WTC11 (cell line): ENCODE data around the gene IGF2BP3. TPM values are rescaled to one million over a fixed set of nuclear protein-coding genes. Genes with fewer than 3 reads are reported as not detected.

Source experiments
- ATAC-seq: fragments of 200-7000 bp; cut with Tn5 transposase; 2 replicates; pipeline ENCODE4 v1.10.0; 2021; ENCODE audit warnings: mild to moderate bottlenecking, moderate library complexity
- CTCF ChIA-PET: fragments of 300-600 bp; sonication (Branson Sonifier 250); formaldehyde crosslinking; loops from one replicate; lab custom pipeline; 2021; ENCODE audit warnings: antibody characterized with exemption; lab: Charles Lee
- POLR2A ChIA-PET: fragments of 350-600 bp; sonication (Branson Sonifier 250); formaldehyde crosslinking; loops from one replicate; lab custom pipeline; 2021; ENCODE audit warnings: antibody characterized with exemption; lab: Charles Lee
- DNase-seq: peaks from one replicate; pipeline ENCODE4 v3.0.0; 2021; ENCODE audit warnings: low spot score
- H3K27ac Mint-ChIP-seq: 2 replicates; pipeline ENCODE4 v1.8.0; 2021; ENCODE audit warnings: mixed read lengths
- H3K27me3 Mint-ChIP-seq: 2 replicates; pipeline ENCODE4 v1.8.0; 2021; ENCODE audit warnings: low read depth, mild to moderate bottlenecking, moderate library complexity, mixed read lengths
- H3K36me3 Mint-ChIP-seq: 2 replicates; pipeline ENCODE4 v1.8.0; 2021; ENCODE audit warnings: mixed read lengths
- H3K4me1 Mint-ChIP-seq: 2 replicates; pipeline ENCODE4 v1.8.0; 2022; ENCODE audit warnings: mixed read lengths
- H3K4me3 Mint-ChIP-seq: 2 replicates; pipeline ENCODE4 v1.8.0; 2021; ENCODE audit warnings: mild to moderate bottlenecking, moderate library complexity, mixed read lengths
- H3K9me3 Mint-ChIP-seq: 2 replicates; pipeline ENCODE4 v1.8.0; 2021; ENCODE audit warnings: mixed read lengths
- AFF4 ChIP-seq: sonication (generic); formaldehyde crosslinking; IDR thresholded peaks from 2 replicates; pipeline ENCODE4 v1.8.1; 2023; ENCODE audit warnings: mild to moderate bottlenecking, missing genetic modification reagents, borderline replicate concordance
- FOXJ3 ChIP-seq: sonication (generic); formaldehyde crosslinking; IDR thresholded peaks from 2 replicates; pipeline ENCODE4 v1.9.0; 2021; ENCODE audit warnings: missing genetic modification reagents, mild to moderate bottlenecking, borderline replicate concordance
- FOXP4 ChIP-seq: sonication (generic); formaldehyde crosslinking; IDR thresholded peaks from 2 replicates; pipeline ENCODE4 v1.8.0; 2022; ENCODE audit warnings: mild to moderate bottlenecking, missing genetic modification reagents
- IRF1 ChIP-seq: sonication (generic); formaldehyde crosslinking; IDR thresholded peaks from 2 replicates; pipeline ENCODE4 v1.8.0; 2023; ENCODE audit warnings: missing genetic modification reagents
- IRF2 ChIP-seq: sonication (generic); formaldehyde crosslinking; IDR thresholded peaks from 2 replicates; pipeline ENCODE4 v1.8.0; 2022; ENCODE audit warnings: low read depth, missing genetic modification reagents, borderline replicate concordance
- MXD4 ChIP-seq: fragments of 250-450 bp; sonication (Bioruptor Pico); IDR thresholded peaks from 2 replicates; pipeline ENCODE4 v1.8.0; 2021; ENCODE audit warnings: mild to moderate bottlenecking, moderate library complexity, borderline replicate concordance
- NR2C2 ChIP-seq: sonication (generic); formaldehyde crosslinking; IDR thresholded peaks from 2 replicates; pipeline ENCODE4 v1.8.0; 2022; ENCODE audit warnings: mild to moderate bottlenecking, missing genetic modification reagents
- NR3C1 ChIP-seq: sonication (generic); formaldehyde crosslinking; conservative IDR thresholded peaks from 2 replicates; pipeline ENCODE4 v1.8.1; 2023; ENCODE audit warnings: low read depth, mild to moderate bottlenecking, missing genetic modification reagents
- RORB ChIP-seq: fragments of 250-450 bp; sonication (Bioruptor Pico); IDR thresholded peaks from 2 replicates; pipeline ENCODE4 v1.9.0; 2021; ENCODE audit warnings: mild to moderate bottlenecking
- TEAD1 ChIP-seq: sonication (generic); formaldehyde crosslinking; IDR thresholded peaks from 2 replicates; pipeline ENCODE4 v1.8.0; 2022; ENCODE audit warnings: mild to moderate bottlenecking, missing genetic modification reagents
- ZNF121 ChIP-seq: sonication (generic); formaldehyde crosslinking; IDR thresholded peaks from 2 replicates; pipeline ENCODE4 v1.8.0; 2023; ENCODE audit warnings: missing genetic modification reagents
- ZNF138 ChIP-seq: sonication (generic); formaldehyde crosslinking; conservative IDR thresholded peaks from 2 replicates; pipeline ENCODE4 v1.8.1; 2022; ENCODE audit warnings: mild to moderate bottlenecking, moderate library complexity, missing genetic modification reagents
- ZNF232 ChIP-seq: sonication (generic); formaldehyde crosslinking; IDR thresholded peaks from 2 replicates; pipeline ENCODE4 v1.8.0; 2022; ENCODE audit warnings: mild to moderate bottlenecking, missing genetic modification reagents
- total RNA-seq: library from RNA; stranded (reverse); gene quantifications from 3 replicates; pipeline ENCODE4 v1.2.3, GENCODE V29; 2021
- TF ChIP-seq, protein P1 (sequence below): sonication (generic); formaldehyde crosslinking; IDR thresholded peaks from 2 replicates; pipeline ENCODE4 v1.8.1; 2023; ENCODE audit warnings: mild to moderate bottlenecking, moderate library complexity, missing genetic modification reagents
- TF ChIP-seq, protein P2 (sequence below): sonication (generic); formaldehyde crosslinking; IDR thresholded peaks from 2 replicates; pipeline ENCODE4 v1.8.0; 2022; ENCODE audit warnings: mild to moderate bottlenecking, missing genetic modification reagents
- TF ChIP-seq, protein P3 (sequence below): fragments of 250-450 bp; sonication (Bioruptor Pico); conservative IDR thresholded peaks from 2 replicates; pipeline ENCODE4 v1.9.0; 2021; ENCODE audit warnings: mild to moderate bottlenecking

Gene IGF2BP3
- total RNA-seq, 1 experiment from 2014 or later, result 129 TPM

DNA sequence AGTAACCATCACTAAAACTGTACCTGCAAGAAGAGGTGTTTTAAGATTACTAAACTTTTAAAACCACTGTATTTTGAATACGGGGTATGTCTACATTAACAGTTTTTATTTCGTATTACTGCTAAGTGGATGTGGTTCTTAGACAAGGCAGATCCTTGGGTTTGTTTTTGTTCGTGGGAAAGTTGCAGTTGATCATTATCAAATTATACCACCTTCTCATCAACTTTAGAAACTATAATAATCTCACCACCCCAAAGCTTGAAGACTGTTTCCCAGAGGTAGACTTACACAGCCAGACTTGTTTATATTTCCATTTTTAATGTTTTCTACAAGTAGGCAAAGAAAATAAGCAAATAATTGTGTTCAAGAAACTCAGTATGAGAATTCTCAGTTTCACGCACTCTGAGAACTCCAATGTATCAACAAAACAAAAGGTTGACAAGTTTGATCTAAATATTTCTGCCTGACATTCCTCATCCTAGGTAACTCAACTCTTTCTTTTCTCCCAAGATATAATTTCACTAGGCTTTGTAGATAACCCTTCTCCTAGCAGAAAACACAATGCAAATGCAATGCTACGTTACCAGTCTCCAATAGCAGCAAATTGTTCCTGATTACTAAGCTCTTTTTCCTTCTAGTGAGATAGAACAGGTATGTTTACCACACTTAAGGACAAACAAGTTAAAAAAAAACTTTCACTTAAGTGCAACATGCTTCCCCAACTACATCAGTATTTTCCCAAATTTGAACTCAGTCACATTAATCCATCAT is 36.0 kb downstream of the IGF2BP3 start (continued):
- TF ChIP-seq AFF4 (CRISPR knock-in tag) (no peak), NR3C1 (CRISPR knock-in tag) (no peak)

DNA sequence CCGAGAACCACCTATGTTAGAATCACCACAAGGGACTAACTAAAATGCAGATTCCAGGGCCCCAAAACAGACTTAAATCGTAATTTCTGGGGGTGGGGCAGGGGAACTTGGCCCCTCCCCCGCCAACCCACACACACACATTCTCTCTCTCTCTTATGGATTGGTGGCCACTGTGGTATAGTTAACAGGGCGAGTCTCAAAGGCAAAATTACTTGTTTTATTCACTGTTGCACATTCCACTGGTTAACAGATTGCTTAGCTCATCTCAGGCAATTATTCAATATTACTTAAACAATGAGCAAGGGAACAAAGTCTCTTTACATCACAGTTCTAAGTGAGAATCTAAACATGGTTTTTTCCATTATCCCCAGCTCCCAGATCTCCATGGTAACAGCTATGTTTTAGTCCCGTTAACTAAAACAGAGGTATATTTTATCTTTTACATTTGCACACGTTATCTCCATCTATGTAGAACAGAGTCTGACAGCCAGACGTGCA is 38.5 kb downstream of the IGF2BP3 start:
- Mint-ChIP-seq H3K9me3 (no peaks in the 10 kb centered on the region), H3K27me3 (no peaks in the 10 kb centered on the region), H3K27ac (peak overlapping the region; percentile 90), H3K36me3 (no peaks in the 10 kb centered on the region), H3K4me1 (peaks cover 64% of the 10 kb centered on the region), H3K4me3 (no peak overlapping the region)
- TF ChIP-seq NR3C1 (CRISPR knock-in tag), result no peak
- no peak for TF ChIP-seq ZNF138 (CRISPR knock-in tag)
- no peak for TF ChIP-seq TEAD1 (CRISPR knock-in tag)
- TF ChIP-seq RORB (CRISPR knock-in tag), result no peak
- no peak for TF ChIP-seq FOXP4 (CRISPR knock-in tag)
- TF ChIP-seq NR2C2 (CRISPR knock-in tag), result no peak
- TF ChIP-seq ZNF121 (CRISPR knock-in tag), result no peak
- no peak for TF ChIP-seq FOXJ3 (CRISPR knock-in tag)
- TF ChIP-seq MXD4, result no peak
- TF ChIP-seq, protein P1, sequence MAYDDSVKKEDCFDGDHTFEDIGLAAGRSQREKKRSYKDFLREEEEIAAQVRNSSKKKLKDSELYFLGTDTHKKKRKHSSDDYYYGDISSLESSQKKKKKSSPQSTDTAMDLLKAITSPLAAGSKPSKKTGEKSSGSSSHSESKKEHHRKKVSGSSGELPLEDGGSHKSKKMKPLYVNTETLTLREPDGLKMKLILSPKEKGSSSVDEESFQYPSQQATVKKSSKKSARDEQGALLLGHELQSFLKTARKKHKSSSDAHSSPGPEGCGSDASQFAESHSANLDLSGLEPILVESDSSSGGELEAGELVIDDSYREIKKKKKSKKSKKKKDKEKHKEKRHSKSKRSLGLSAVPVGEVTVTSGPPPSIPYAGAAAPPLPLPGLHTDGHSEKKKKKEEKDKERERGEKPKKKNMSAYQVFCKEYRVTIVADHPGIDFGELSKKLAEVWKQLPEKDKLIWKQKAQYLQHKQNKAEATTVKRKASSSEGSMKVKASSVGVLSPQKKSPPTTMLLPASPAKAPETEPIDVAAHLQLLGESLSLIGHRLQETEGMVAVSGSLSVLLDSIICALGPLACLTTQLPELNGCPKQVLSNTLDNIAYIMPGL (CRISPR knock-in tag), result no peak
- ATAC-seq, result 0 out of 2 replicates have a peak, but pooled peaks have one; percentile 10
- POLR2A ChIA-PET, result no interaction called here
- no peak for DNase-seq
- CTCF ChIA-PET, result interaction anchor here (0.9 to 1.7 kb wide), 2 partner anchors 31 to 54 kb away, joined by 3 to 7 read pairs; no protein-coding TSS in a partner anchor

- H3K36me3 Mint-ChIP-seq, result no peaks in the 10 kb centered on the region
- no peak for ATAC-seq
- CTCF ChIA-PET, result interaction anchor here (0.5 to 2.2 kb wide), 6 partner anchors 21 to 141 kb away, joined by 3 to 7 read pairs (median 4); no protein-coding TSS in a partner anchor
- POLR2A ChIA-PET, result no interaction called here
- H3K27me3 Mint-ChIP-seq, result no peaks in the 10 kb centered on the region
- no peak for DNase-seq
- H3K9me3 Mint-ChIP-seq, result no peaks in the 10 kb centered on the region
- H3K4me1 Mint-ChIP-seq, result peaks cover 59% of the 10 kb centered on the region
- H3K27ac Mint-ChIP-seq, result peak overlapping the region; percentile 90
- H3K4me3 Mint-ChIP-seq, result no peak overlapping the region
- TF ChIP-seq IRF2, result no peak
- no peak for TF ChIP-seq ZNF232 (CRISPR knock-in tag)
- TF ChIP-seq, protein P2, sequence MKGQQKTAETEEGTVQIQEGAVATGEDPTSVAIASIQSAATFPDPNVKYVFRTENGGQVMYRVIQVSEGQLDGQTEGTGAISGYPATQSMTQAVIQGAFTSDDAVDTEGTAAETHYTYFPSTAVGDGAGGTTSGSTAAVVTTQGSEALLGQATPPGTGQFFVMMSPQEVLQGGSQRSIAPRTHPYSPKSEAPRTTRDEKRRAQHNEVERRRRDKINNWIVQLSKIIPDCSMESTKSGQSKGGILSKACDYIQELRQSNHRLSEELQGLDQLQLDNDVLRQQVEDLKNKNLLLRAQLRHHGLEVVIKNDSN (CRISPR knock-in tag), result no peak
- TF ChIP-seq IRF1 (CRISPR knock-in tag), result no peak
- TF ChIP-seq, protein P3, sequence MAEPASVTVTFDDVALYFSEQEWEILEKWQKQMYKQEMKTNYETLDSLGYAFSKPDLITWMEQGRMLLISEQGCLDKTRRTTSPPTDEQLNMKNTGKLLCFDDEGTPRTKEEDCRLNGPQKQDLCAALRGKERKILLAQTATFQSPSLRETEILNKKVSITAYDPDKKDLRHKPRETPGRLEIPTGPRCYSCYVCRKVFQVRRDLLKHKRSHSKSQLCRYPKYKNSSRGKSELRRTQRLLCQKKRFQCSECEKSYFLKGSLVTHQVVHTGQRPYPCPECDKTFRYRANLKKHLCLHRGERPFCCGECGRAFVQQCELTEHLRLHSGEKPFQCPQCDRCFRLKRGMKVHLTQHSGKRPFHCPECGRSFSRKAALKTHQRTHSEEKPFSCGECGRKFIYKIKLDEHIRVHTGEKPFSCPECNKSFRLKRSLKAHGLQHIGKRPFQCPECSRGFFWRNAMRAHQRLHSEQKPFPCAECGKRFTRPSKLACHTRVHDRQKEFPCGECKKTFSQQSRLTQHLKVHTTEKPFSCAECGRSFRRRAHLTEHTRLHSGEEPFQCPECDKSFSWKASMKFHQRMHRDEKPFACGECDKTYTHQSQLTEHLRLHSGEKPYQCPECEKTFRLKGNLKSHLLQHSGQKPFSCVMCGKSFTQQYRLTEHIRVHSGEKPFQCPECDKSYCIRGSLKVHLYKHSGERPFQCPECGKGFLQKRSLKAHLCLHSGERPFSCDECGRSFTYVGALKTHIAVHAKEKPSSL, result no peak
- TF ChIP-seq FOXP4 (CRISPR knock-in tag), result no peak
These were observed 39.4 kb downstream of the IGF2BP3 start for GRCh38 chr7:23430893-23431259.
